Measurements from ENCODE around the gene TNFRSF4. TPM values are rescaled to one million over a fixed set of nuclear protein-coding genes. Genes with fewer than 3 reads are reported as not detected.
"Not testable (repeated sequence)": the region's sequence is repeated elsewhere in the genome, so short reads cannot be mapped to it uniquely, and the experiment has no call there.

Gene TNFRSF4
- total RNA-seq, 1 donor from 2014 or later, result 441 TPM

DNA sequence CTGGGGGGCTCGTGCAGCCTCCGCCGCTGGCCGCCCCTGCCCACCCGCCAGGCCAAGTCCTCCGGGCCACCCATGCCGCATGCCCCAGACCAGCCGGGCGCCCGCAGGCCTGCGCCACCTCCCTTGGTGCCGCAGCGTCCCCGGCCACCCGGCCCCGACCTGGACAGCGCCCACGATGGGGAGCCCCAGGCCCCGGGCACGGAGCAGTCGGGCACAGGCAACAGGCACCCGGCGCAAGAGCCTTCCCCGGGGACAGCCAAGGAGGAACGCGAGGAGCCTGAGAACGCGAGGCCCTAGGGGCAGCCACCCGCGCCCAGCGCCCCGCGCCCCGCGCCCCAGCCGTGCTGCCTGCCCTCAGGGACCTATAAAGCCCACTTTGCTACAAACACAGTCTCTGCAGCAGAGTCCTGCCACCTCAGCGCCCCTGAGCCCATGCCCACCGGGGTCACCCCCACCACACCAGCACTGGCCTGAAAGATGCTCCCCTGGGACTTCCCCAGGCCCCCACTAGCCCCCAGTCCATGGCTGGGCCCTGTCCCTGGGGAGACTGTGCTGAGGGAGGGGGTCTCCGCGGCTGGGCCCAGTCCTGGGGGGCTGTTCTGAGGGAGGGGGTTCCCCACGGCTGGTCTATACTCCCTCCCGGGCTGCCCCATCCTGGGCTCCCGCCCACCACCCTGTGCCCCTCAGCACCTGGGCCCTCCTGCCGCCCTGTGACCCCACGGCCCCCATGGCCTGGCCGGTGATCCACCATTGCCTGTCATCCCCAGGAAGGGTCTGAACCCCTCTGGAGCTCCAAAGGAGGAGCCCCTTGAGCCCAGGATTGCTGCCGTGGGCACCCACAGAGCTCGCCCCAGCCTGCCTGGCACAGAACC is 16.2 kb downstream of the TNFRSF4 start:
- peaks cover 3% of the 10 kb centered on the region for H3K27me3 Mint-ChIP-seq (ENCODE audit: low read depth)
- intact Hi-C loops (cut with micrococcal nuclease), result no loop called here
- H3K36me3 Mint-ChIP-seq (ENCODE audit: low read depth), result peaks cover 14% of the 10 kb centered on the region
- H3K4me1 Mint-ChIP-seq (ENCODE audit: low read depth), result peaks cover 9% of the 10 kb centered on the region
- peaks cover 14% of the 10 kb centered on the region for H3K9me3 Mint-ChIP-seq
- H3K27ac Mint-ChIP-seq, result no peak overlapping the region
- no peak overlapping the region for H3K4me3 Mint-ChIP-seq (ENCODE audit: low read depth)
- no peak for DNase-seq (ENCODE audit: low spot score)

GRCh38 chr1:1197188-1197500 is 16.8 kb downstream of the TNFRSF4 start:
- peaks cover 9% of the 10 kb centered on the region for H3K4me1 Mint-ChIP-seq (ENCODE audit: low read depth)
- no peak overlapping the region for H3K27ac Mint-ChIP-seq
- peaks cover 3% of the 10 kb centered on the region for H3K27me3 Mint-ChIP-seq (ENCODE audit: low read depth)
- intact Hi-C loops (cut with micrococcal nuclease), result no loop called here
- peaks cover 16% of the 10 kb centered on the region for H3K9me3 Mint-ChIP-seq
- peaks cover 14% of the 10 kb centered on the region for H3K36me3 Mint-ChIP-seq (ENCODE audit: low read depth)
- H3K4me3 Mint-ChIP-seq (ENCODE audit: low read depth), result no peak overlapping the region
- DNase-seq (ENCODE audit: low spot score), result no peak

GRCh38 chr1:1196431-1197187 is 17.3 kb downstream of the TNFRSF4 start:
- Mint-ChIP-seq H3K36me3 (ENCODE audit: low read depth) (peaks cover 14% of the 10 kb centered on the region), H3K4me3 (ENCODE audit: low read depth) (no peak overlapping the region), H3K27me3 (ENCODE audit: low read depth) (peaks cover 3% of the 10 kb centered on the region), H3K9me3 (peaks cover 21% of the 10 kb centered on the region), H3K4me1 (ENCODE audit: low read depth) (peaks cover 9% of the 10 kb centered on the region), H3K27ac (no peak overlapping the region)
- intact Hi-C loops (cut with micrococcal nuclease), result no loop called here
- no peak for DNase-seq (ENCODE audit: low spot score)

DNA sequence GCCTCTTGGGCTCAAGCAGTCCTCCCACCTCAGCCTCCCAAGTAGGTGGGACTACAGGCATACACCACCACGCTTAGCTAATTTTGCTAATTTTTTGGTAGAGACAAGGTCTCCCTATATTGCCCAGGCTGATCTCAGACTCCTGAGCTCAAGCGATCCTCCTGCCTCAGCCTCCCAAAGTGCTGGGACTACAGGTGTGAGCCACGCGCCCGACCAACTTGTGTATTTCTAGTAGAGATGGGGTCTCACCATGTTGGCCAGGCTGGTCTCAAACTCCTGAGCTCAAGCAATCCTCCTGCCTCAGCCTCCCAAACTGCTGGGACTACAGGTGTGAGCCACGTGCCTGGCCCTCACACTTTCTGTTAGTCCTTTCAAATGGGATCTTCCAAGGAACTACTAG is 18.2 kb downstream of the TNFRSF4 start:
- peaks cover 21% of the 10 kb centered on the region for H3K9me3 Mint-ChIP-seq
- peaks cover 14% of the 10 kb centered on the region for H3K36me3 Mint-ChIP-seq (ENCODE audit: low read depth)
- H3K4me1 Mint-ChIP-seq (ENCODE audit: low read depth); H3K27me3 Mint-ChIP-seq (ENCODE audit: low read depth); intact Hi-C loops (cut with micrococcal nuclease); H3K27ac Mint-ChIP-seq; H3K4me3 Mint-ChIP-seq (ENCODE audit: low read depth); DNase-seq (ENCODE audit: low spot score): not testable (repeated sequence)

DNA sequence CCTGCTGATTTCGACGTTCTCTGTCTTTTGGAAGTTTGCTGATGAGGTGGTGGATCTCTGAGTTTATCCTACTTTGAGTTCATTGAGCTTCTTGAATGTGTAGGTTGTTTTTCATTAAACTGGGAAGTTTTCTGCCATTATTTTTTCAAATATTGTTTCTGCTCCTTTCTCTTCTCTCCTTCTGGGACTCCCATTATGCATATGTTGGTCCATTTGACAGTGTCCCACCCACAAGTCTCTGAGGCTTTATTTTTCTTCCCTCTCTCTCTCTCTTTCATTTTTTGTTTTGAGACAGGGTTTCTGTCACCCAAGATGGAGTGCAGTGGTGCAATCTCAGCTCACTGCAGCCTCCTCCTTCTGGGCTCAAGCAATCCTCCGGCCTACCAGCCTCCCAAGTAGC is 19.2 kb downstream of the TNFRSF4 start:
- intact Hi-C loops (cut with micrococcal nuclease), result no loop called here
- Mint-ChIP-seq H3K27ac (no peak overlapping the region), H3K4me1 (ENCODE audit: low read depth) (peaks cover 6% of the 10 kb centered on the region), H3K9me3 (peaks cover 21% of the 10 kb centered on the region), H3K27me3 (ENCODE audit: low read depth) (peaks cover 5% of the 10 kb centered on the region), H3K36me3 (ENCODE audit: low read depth) (peaks cover 14% of the 10 kb centered on the region), H3K4me3 (ENCODE audit: low read depth) (no peak overlapping the region)
- no peak for DNase-seq (ENCODE audit: low spot score)

GRCh38 chr1:1191734-1192133 is 22.2 kb downstream of the TNFRSF4 start:
- H3K36me3 Mint-ChIP-seq (ENCODE audit: low read depth), result peaks cover 14% of the 10 kb centered on the region
- peaks cover 6% of the 10 kb centered on the region for H3K4me1 Mint-ChIP-seq (ENCODE audit: low read depth)
- intact Hi-C loops (cut with micrococcal nuclease), result no loop called here
- no peak overlapping the region for H3K27ac Mint-ChIP-seq
- no peak overlapping the region for H3K4me3 Mint-ChIP-seq (ENCODE audit: low read depth)
- H3K9me3 Mint-ChIP-seq, result peaks cover 21% of the 10 kb centered on the region
- DNase-seq (ENCODE audit: low spot score), result no peak
- H3K27me3 Mint-ChIP-seq (ENCODE audit: low read depth), result peaks cover 15% of the 10 kb centered on the region

DNA sequence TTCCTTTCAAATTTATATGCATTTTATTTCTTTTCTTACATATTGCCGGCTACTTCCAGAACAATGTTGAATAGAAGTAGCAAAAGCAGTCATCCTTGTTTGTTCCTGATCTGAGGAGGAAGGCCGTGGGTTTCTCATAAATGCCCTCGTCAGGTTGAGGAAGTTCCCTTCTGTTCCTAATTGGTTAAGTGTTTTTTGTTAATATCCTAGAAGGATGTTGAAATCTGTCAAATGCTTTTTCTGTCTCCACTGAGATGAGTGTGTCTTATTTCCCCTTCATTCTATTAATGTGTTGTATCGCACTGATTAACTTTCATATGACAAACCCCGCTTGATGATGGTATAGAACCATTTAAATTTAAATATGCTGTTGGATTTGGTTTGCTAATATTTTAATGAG is 24.8 kb downstream of the TNFRSF4 start:
- no peak for DNase-seq (ENCODE audit: low spot score)
- Mint-ChIP-seq H3K27me3 (ENCODE audit: low read depth) (peaks cover 12% of the 10 kb centered on the region), H3K9me3 (peaks cover 7% of the 10 kb centered on the region), H3K4me1 (ENCODE audit: low read depth) (no peaks in the 10 kb centered on the region), H3K27ac (no peak overlapping the region), H3K4me3 (ENCODE audit: low read depth) (no peak overlapping the region), H3K36me3 (ENCODE audit: low read depth) (peaks cover under 1% of the 10 kb centered on the region)
- intact Hi-C loops (cut with micrococcal nuclease), result no loop called here

DNA sequence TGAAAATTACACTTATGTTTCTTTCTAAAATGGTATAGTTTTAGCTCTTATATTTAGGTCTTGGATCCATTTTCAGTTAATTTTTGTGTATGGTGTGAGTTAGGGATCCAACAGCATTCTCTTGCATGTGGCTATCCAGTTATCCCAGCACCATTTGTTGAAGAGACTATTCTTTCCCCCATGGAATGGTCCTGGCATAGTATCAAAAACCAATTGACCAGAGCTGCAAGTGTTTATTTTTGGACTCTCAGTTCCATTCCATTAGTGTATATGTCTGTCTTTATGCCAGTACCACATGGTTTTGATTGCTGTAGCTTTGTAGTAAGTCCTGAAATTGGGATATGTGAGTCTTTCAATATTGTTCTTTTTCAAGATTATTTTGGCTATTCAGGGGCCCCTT is 26.0 kb downstream of the TNFRSF4 start:
- Mint-ChIP-seq H3K27ac (no peak overlapping the region), H3K27me3 (ENCODE audit: low read depth) (peaks cover 12% of the 10 kb centered on the region), H3K9me3 (peaks cover 6% of the 10 kb centered on the region), H3K4me1 (ENCODE audit: low read depth) (no peaks in the 10 kb centered on the region), H3K4me3 (ENCODE audit: low read depth) (no peak overlapping the region), H3K36me3 (ENCODE audit: low read depth) (no peaks in the 10 kb centered on the region)
- intact Hi-C loops (cut with micrococcal nuclease), result no loop called here
- no peak for DNase-seq (ENCODE audit: low spot score)

- intact Hi-C loops (cut with micrococcal nuclease), result no loop called here
- no peaks in the 10 kb centered on the region for H3K36me3 Mint-ChIP-seq (ENCODE audit: low read depth)
- H3K4me1 Mint-ChIP-seq (ENCODE audit: low read depth), result no peaks in the 10 kb centered on the region
- H3K4me3 Mint-ChIP-seq (ENCODE audit: low read depth), result no peak overlapping the region
- H3K27ac Mint-ChIP-seq, result no peak overlapping the region
- no peaks in the 10 kb centered on the region for H3K9me3 Mint-ChIP-seq
- peaks cover 12% of the 10 kb centered on the region for H3K27me3 Mint-ChIP-seq (ENCODE audit: low read depth)
- DNase-seq (ENCODE audit: low spot score), result no peak
These were observed 28.7 kb downstream of the TNFRSF4 start for GRCh38 chr1:1185101-1185765.

DNA sequence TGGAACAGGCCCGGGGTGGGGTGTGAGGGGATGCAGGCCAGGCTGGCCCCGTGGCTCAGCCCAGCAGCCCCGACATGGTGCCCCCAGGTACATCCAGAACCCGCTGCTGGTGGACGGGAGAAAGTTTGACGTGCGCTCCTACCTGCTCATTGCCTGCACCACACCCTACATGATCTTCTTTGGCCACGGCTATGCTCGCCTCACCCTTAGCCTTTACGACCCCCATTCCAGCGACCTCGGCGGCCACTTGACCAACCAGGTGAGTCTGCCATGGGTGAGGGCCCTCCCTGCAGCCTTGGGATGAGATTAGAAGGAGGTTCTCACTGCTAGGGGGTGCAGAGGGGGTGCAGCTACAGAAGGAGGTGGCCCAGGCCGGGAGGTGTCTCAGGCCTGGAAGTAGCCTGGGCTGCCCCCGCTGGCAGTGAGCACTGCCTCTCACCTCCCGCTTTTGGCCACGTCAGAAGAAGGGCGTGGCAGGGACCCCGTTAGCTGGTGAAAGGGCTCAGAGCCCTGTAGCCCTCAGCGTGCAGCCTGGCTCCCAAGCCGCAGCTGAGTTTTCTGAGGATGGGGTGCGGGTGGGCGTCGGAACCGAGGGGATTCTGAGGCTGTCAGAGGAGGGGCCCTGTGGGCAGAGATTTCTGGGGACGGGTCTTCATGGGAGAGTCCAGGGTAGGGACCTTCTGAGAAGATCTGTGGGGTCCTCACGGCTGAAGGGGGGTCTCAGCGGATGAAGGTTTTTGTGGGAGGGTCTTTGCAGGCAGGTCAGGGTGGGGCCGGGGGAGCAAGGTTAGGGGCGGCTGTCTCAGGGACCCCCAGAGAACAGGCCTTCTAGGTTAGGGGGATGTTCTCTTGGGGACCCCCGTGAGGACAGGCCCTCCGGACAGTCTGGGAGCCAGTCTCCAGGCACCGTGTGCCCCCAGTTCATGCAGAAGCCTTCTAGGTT is 29.8 kb downstream of the TNFRSF4 start:
- H3K27ac Mint-ChIP-seq, result no peak overlapping the region
- H3K36me3 Mint-ChIP-seq (ENCODE audit: low read depth), result no peaks in the 10 kb centered on the region
- intact Hi-C loops (cut with micrococcal nuclease), result no loop called here
- no peaks in the 10 kb centered on the region for H3K4me1 Mint-ChIP-seq (ENCODE audit: low read depth)
- H3K4me3 Mint-ChIP-seq (ENCODE audit: low read depth), result no peak overlapping the region
- peaks cover 6% of the 10 kb centered on the region for H3K27me3 Mint-ChIP-seq (ENCODE audit: low read depth)
- no peaks in the 10 kb centered on the region for H3K9me3 Mint-ChIP-seq
- DNase-seq (ENCODE audit: low spot score), result no peak

DNA sequence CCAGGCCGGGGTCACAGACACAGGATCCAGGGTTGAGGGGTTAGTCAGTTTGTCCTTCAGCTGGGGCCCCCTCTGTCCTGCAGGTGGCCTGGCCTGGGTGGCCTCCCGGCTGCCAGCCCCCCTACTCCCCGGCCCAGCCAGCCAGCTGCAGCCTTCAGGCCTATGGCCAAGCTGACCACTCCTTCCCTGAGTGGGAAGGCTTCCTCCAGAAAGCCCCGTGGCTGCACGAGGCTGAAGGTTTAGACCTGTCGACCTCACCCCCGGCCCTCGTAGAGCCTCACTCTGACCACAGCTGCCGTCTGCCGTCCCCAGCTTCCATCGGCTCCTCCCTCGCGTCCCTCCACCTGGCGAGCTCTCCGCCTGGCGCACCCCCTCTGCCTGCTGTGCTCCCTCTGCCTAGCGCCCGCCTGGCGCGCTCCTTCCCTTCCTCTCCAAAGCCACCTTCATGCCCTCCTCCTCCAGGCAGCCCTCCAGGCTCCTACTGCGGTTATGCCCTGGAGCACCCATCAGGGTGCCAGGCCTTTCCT is 30.7 kb downstream of the TNFRSF4 start:
- Mint-ChIP-seq H3K27me3 (ENCODE audit: low read depth) (peaks cover 3% of the 10 kb centered on the region), H3K4me1 (ENCODE audit: low read depth) (no peaks in the 10 kb centered on the region), H3K36me3 (ENCODE audit: low read depth) (no peaks in the 10 kb centered on the region), H3K27ac (no peak overlapping the region), H3K9me3 (no peaks in the 10 kb centered on the region), H3K4me3 (ENCODE audit: low read depth) (no peak overlapping the region)
- intact Hi-C loops (cut with micrococcal nuclease), result no loop called here
- no peak for DNase-seq (ENCODE audit: low spot score)

Measured in activated T-helper 2 cell treated with anti-CD3 and anti-CD28 coated beads, Interferon-gamma antibody, Interleukin-2, Interleukin-4, amounts not matched to agents 10 μg/mL and 5 μg/mL and 100 μg/mL, durations not matched to agents 14 hours and 24 hours and 36 hours (primary cell).